CD4-positive, alpha-beta T cell treated with Interleukin-17A for 1 hour (primary cell): ENCODE data around the gene CARD10.
A peak's percentile ranks its signal among the peaks of the same experiment; 100 is the strongest.
"Not testable (repeated sequence)": the region's sequence is repeated elsewhere in the genome, so short reads cannot be mapped to it uniquely, and the experiment has no call there.

Source experiments
- DNase-seq: peaks from one replicate; pipeline ENCODE4 v3.0.0-alpha.2; 2020

CARD10 gene

GRCh38 chr22:37552524-37553163, 33.4 kb upstream of the CARD10 start:
- no peak for DNase-seq

- DNase-seq, result no peak
Measured at GRCh38 chr22:37551981-37552380, 32.8 kb upstream of the CARD10 start.

- DNase-seq, result not testable (repeated sequence)
Measured at GRCh38 chr22:37550921-37551320, 31.7 kb upstream of the CARD10 start.

- no peak for DNase-seq
Measured at GRCh38 chr22:37549704-37550059, 30.5 kb upstream of the CARD10 start.

GRCh38 chr22:37547251-37547741, 28.1 kb upstream of the CARD10 start:
- no peak for DNase-seq

DNA sequence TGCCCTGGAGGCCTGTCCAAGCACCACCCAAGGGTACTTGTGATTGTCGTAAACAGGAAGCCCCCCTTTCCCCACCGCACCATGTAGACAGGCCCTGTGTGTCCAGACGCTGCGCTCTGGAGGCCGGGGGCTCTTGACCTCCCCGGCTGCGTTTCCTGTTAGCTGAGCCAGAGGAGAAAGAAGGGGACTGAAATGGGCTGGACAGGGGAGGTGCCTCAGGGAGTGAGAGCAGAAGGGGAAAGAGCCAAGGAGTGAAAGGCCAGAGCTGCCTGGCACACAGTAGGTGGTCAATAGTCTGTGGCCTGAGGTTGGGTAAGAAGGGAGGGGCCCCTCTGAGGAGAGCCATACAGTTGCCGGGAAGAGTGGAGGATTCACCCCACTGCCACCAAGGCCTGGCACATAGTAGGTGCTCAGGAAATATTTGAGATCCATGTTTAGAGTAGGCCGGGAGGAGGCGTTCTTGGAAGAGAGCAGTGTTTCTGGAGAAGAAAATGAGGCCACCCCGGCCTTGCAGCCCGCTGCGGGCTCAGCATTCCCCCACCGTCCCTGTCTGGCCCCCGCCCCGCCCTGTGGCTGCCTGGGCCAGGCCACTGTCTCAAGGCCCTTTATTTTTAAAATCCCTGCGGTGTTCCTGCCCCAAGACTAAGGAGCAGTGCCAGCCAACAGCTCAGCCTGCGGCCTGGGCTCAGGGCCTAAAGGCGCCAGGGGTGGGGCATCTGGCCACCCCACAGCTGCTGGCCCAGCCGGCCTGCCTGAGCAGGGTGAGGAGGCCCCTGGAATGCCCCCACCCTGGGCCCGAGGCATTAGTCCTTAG, 27.4 kb upstream of the CARD10 start:
- DNase-seq, result no peak

DNA sequence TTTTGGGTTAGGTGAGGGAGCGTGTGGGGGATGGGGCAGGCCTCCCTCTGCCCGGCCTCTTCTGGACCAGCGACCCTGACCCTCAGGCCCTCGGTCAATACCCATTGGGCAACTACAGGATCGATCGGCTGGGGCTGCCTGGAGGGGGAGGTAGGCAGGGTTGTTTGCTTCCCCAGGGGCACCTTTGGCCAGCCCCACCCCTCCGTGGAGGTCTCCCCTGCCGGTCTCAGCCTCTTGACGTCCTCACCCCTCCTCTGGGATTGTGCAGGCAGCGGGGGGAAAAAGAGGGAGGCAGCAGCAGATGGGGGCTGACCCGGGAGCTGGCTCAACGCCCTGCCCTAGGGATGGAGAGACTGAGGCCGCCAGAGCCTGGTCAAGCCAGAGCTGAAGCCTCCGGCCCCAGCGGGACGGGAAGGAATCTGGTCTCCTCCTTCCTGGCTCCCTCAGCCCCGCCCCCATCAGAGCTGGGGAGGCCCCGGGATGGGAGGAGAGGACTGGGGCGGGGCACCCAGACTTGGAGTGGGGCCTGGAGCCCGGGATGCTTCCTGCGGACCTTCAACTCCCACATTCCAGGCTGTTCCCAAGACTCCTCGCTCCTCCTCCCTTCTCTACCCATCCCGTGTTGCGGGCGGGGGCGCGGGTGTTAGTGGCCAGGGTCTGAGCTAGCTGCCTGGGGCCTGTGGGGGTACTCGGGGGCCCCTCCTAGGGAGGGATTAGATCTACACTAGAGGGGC, 26.7 kb upstream of the CARD10 start:
- no peak for DNase-seq

DNA sequence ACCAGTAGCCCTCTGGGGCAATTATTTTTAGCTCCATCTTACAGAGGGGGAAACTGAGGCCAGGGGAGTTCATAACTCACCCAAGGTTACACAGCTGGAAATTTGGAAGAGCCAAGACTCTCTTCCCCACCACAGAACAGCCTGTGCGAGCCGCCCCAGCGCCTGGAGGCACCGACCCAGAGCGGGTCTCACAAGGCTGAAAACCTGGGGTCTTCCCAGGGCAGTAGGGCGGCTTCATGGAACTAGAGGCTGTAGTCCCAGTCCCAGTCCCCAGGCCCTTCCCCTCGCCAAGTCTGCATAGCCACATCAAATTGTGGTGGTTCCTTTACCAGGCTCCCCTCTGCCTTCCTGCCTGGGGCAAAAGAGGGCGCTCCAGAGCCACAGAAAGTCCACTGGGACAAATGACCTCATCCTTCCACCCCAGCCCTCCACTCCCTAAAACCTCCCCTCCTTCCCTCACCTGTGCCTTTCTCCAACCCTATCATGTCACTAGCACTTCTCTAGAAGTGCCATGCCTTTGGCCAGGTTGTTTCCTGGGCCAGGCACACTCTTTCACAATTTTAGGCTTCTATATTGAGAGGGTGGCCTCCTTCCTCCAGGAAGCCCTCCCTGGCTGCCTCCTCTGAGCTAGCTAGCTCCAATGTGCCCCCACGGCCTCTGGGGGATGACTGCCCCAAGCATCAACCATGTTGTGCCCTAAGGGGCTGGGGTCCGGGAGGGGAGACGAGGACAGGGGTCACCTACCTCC, 25.9 kb upstream of the CARD10 start:
- peak; percentile 54 for DNase-seq

- no peak for DNase-seq
Measured at GRCh38 chr22:37542959-37543358, 23.7 kb upstream of the CARD10 start.

DNA sequence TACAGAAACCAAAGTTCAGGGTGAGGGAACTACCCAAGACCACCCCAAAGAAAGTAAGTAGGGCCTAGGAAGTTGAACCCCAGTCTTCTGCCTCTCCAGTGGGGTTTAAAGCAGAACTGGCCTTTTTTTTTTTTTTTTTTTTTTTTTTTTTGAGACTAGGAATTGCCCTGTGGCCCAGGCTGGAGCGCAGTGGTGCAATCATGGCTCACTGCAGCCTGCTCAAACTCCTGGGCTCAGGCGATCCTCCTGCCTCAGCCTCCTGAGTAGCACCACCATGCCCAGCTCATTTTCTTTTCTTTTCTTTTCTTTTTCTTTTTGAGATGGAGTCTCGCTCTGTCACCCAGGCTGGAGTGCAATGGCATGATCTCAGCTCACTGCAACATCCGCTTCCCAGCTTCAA, 23.2 kb upstream of the CARD10 start:
- not testable (repeated sequence) for DNase-seq

- DNase-seq, result not testable (repeated sequence)
Measured at GRCh38 chr22:37539790-37540189, 20.6 kb upstream of the CARD10 start.

DNA sequence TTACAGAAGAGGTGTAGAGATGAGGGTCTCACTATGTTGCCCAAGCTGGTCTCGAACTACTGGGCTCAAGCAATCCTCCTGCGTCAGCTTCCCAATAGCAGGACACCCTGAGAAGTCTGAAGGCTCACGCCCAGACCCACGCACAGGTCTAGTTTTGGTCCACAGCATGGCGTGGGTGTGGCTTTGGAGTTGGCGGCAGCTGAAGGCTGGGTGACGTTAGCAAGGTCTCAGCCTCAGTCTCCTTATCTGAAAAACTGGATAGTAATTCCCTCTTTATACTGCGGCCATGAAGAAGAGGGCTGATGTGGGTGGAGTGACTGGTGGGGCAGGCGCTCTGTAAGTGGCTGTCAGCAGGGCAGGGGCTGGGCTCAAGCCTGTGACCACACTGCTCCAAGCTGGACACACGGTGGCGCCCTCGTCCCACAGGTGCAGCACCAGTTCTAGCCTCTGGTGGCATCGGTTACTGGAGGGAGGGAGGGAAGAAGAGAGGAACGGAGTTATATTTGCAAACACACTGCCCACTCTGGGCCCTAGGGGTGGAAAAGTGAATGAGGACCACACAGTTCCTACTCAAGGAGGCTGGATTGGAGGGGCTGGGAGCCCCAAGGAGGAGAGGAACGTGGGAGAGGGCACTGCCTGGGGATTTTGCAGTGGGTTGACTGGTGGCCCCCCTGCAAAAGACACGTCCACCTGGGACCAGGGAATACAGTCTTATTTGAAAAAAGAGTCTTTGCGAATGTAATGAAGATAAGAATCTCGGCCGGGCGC, 19.6 kb upstream of the CARD10 start:
- DNase-seq, result peak; percentile 92

DNA sequence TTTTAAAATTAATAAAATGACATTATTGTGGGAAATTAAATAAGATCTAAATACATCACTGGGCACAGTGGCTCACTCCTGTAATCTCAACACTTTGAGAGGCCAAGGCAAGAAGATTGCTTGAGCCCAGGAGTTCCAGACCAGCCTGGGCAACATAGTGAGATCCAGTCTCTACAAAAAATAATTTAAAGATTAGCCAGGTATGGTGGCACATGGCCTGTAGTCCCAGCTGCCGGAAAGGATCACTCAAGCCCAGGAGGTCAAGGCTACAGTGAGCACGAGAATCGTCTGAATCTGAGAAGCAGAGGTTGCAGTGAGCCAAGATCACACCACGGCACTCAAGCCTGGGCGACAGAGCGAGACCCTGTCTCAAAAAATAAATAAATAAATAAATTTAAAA, 15.9 kb upstream of the CARD10 start:
- DNase-seq, result no peak

- no peak for DNase-seq
Measured at GRCh38 chr22:37534445-37534844, 15.2 kb upstream of the CARD10 start.

GRCh38 chr22:37533995-37534394, 14.8 kb upstream of the CARD10 start:
- DNase-seq, result peak; percentile 20

DNA sequence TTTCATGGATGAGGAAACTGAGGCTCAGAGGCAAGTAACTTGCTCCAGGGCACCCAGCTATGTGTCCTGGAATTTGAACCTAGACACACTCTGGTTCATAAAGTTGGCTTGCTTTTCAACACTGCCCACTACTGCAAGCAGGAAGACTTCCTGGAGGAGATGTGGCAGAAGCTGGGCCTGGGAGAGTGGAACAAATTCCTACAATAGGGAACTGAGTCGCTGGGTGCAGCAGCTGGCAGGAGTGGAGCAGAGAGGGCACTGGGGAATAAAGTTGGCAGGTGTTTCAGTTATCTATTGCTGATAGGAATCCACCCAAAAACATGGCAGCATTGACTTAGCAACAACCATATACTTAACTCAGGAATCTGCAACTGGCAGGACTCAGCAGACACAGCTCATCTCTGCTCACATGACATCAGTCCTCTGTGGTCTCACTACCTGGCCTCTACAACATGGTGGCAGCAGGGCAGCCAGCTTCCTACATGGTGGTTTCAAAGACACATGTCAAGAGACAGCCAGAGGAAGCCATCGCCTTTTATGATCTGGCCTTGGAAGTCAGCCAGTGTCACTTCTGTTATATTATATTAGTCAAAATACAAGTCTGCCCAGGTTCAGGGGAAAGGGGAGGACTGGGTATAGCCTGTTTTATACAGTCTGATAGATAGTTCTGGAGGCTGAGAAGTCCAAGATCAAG, 10.6 kb upstream of the CARD10 start:
- DNase-seq, result no peak

GRCh38 chr22:37527952-37528351, 8.7 kb upstream of the CARD10 start:
- not testable (repeated sequence) for DNase-seq

GRCh38 chr22:37527081-37527752, 8.0 kb upstream of the CARD10 start:
- DNase-seq, result not testable (repeated sequence)

- no peak for DNase-seq
Measured at GRCh38 chr22:37526376-37526775, 7.2 kb upstream of the CARD10 start.

- no peak for DNase-seq
Measured at GRCh38 chr22:37525746-37526350, 6.6 kb upstream of the CARD10 start.
